ENCODE measurements around the gene MEP1A.
"Not testable (repeated sequence)": the region's sequence is repeated elsewhere in the genome, so short reads cannot be mapped to it uniquely, and the experiment has no call there.

Gene MEP1A

GRCh38 chr6:46763466-46763865 lies 29.7 kb upstream of the MEP1A start:
- TF ChIP-seq CTCF (IDR thresholded peaks at IDR 0.05; ENCODE audit: borderline replicate concordance, control extremely low read depth, extremely low read depth, insufficient read depth, missing control alignments) = no peak
- no peak for DNase-seq (ENCODE audit: low spot score)
- in situ Hi-C loops (cut with MboI; ENCODE audit: low sequenced_read_pairs, unreplicated experiment) = no loop called here

- DNase-seq (ENCODE audit: low spot score); in situ Hi-C loops (cut with MboI; ENCODE audit: low sequenced_read_pairs, unreplicated experiment): not testable (repeated sequence)
Measured at GRCh38 chr6:46764280-46764679, 28.9 kb upstream of the MEP1A start.

GRCh38 chr6:46764961-46765360 lies 28.2 kb upstream of the MEP1A start:
- in situ Hi-C loops (cut with MboI; ENCODE audit: low sequenced_read_pairs, unreplicated experiment) = no loop called here
- no peak for DNase-seq (ENCODE audit: low spot score)
- TF ChIP-seq CTCF (IDR thresholded peaks at IDR 0.05; ENCODE audit: borderline replicate concordance, control extremely low read depth, extremely low read depth, insufficient read depth, missing control alignments) = no peak

- DNase-seq (ENCODE audit: low spot score) = no peak
- in situ Hi-C loops (cut with MboI; ENCODE audit: low sequenced_read_pairs, unreplicated experiment) = no loop called here
- no peak for TF ChIP-seq CTCF (IDR thresholded peaks at IDR 0.05; ENCODE audit: borderline replicate concordance, control extremely low read depth, extremely low read depth, insufficient read depth, missing control alignments)
Measured at GRCh38 chr6:46772016-46772415, 21.2 kb upstream of the MEP1A start.

GRCh38 chr6:46772762-46773161 lies 20.4 kb upstream of the MEP1A start:
- peak; percentile 9 for DNase-seq (ENCODE audit: low spot score)
- in situ Hi-C loops (cut with MboI; ENCODE audit: low sequenced_read_pairs, unreplicated experiment) = no loop called here
- no peak for TF ChIP-seq CTCF (IDR thresholded peaks at IDR 0.05; ENCODE audit: borderline replicate concordance, control extremely low read depth, extremely low read depth, insufficient read depth, missing control alignments)

- TF ChIP-seq CTCF (IDR thresholded peaks at IDR 0.05; ENCODE audit: borderline replicate concordance, control extremely low read depth, extremely low read depth, insufficient read depth, missing control alignments) = no peak
Measured at GRCh38 chr6:46773201-46773855, 19.9 kb upstream of the MEP1A start.

GRCh38 chr6:46774736-46775135 lies 18.5 kb upstream of the MEP1A start:
- DNase-seq (ENCODE audit: low spot score); in situ Hi-C loops (cut with MboI; ENCODE audit: low sequenced_read_pairs, unreplicated experiment): not testable (repeated sequence)

More at GRCh38 chr6:46773201-46773855, 19.9 kb upstream of the MEP1A start:
- in situ Hi-C loops (cut with MboI; ENCODE audit: low sequenced_read_pairs, unreplicated experiment) = no loop called here
- DNase-seq (ENCODE audit: low spot score) = no peak

Data from GM13976 (cell line).